ENCODE results near the gene ISYNA1.

GRCh38 chr19:18480006-18480691 lies 42.2 kb upstream of the ISYNA1 start:
- no peak for TF ChIP-seq SP1 (IDR thresholded peaks at IDR 0.05)
- no peak for TF ChIP-seq TARDBP (IDR thresholded peaks at IDR 0.05)
- no peak for TF ChIP-seq SUZ12 (IDR thresholded peaks at IDR 0.05)
- no peak for TF ChIP-seq FOXM1 (IDR thresholded peaks at IDR 0.05; ENCODE audit: borderline replicate concordance)
- no peak for TF ChIP-seq ELF4 (IDR thresholded peaks at IDR 0.05)
- no peak for TF ChIP-seq FOXK2 (IDR thresholded peaks at IDR 0.05)
- TF ChIP-seq BHLHE40 (IDR thresholded peaks at IDR 0.05; ENCODE audit: borderline replicate concordance), result no peak
